ENCODE measurements around the gene GCGR.

GCGR gene

DNA sequence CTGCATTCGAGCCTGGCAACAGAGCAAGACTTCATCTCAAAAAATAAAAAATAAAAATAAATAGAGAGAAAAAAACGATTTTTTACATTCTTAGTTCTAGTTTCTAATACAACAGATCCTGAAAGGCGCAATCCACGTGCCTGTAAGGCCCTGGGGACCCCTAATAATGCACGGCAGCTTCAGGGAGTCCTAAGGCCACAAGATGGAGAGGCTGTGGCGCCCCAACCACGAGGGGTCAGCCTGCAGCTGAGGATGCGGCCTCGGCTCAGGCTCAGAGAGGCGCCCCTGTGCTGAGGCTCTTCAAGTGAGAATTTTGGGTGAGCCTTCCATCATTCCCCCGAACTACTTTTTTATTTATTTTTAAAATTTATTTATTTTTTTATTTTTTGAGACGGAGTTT, 45.5 kb downstream of the GCGR start:
- no peak overlapping the region for H3K4me3 ChIP-seq (ENCODE audit: low read depth, low read length)
- TF ChIP-seq, protein P1, sequence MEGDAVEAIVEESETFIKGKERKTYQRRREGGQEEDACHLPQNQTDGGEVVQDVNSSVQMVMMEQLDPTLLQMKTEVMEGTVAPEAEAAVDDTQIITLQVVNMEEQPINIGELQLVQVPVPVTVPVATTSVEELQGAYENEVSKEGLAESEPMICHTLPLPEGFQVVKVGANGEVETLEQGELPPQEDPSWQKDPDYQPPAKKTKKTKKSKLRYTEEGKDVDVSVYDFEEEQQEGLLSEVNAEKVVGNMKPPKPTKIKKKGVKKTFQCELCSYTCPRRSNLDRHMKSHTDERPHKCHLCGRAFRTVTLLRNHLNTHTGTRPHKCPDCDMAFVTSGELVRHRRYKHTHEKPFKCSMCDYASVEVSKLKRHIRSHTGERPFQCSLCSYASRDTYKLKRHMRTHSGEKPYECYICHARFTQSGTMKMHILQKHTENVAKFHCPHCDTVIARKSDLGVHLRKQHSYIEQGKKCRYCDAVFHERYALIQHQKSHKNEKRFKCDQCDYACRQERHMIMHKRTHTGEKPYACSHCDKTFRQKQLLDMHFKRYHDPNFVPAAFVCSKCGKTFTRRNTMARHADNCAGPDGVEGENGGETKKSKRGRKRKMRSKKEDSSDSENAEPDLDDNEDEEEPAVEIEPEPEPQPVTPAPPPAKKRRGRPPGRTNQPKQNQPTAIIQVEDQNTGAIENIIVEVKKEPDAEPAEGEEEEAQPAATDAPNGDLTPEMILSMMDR (IDR thresholded peaks at IDR 0.05; ENCODE audit: low read depth, low read length, missing control alignments), result no peak
- no peak for DNase-seq (ENCODE audit: low read depth)
- in situ Hi-C loops (cut with HindIII; ENCODE audit: low sequenced_read_pairs), result no loop called here

DNA sequence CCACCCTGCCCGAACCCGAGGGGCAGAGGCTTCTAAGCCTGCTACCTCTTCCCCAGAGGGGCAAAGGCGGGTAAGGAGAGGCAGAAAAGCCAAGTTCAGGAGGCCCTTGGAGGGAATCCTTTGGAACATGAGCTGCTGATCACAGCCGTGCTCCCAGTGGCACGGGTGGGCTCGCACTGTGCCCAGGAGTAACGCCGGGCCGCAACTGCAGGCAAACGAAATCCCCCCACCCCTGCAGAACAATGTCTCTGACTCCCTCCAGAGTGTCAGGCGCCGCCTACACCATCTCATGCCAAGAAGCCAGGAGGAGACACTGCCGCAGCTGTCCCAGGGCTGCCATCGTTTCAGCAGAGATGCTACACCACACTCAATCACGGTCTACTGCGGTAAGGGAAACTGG, 47.5 kb downstream of the GCGR start:
- in situ Hi-C loops (cut with HindIII; ENCODE audit: low sequenced_read_pairs), result no loop called here
- TF ChIP-seq, protein P1 (IDR thresholded peaks at IDR 0.05; ENCODE audit: low read depth, low read length, missing control alignments), result no peak
- DNase-seq (ENCODE audit: low read depth), result no peak
- no peak overlapping the region for H3K4me3 ChIP-seq (ENCODE audit: low read depth, low read length)

DNA sequence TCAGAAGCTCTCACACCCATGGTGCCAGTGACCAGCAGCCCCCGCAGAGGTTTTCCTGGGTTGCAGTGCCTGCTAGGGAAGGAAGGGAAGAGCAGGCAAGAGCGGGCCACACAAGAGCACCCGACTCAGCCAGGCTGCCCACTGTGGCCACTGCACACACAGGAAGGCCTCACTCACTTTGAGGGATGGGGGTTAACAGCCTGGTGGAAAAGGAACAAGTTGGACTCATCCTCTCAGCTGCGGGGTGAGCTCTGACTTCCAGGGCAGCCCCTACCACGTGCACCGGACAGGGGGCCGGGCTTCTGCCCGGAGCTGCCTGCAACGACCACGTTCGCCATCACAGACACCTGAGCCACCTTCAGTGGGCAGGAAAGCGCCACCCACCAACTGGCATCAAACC, 48.3 kb downstream of the GCGR start:
- DNase-seq (ENCODE audit: low read depth), result no peak
- TF ChIP-seq, protein P1 (IDR thresholded peaks at IDR 0.05; ENCODE audit: low read depth, low read length, missing control alignments), result no peak
- in situ Hi-C loops (cut with HindIII; ENCODE audit: low sequenced_read_pairs), result no loop called here
- H3K4me3 ChIP-seq (ENCODE audit: low read depth, low read length), result no peak overlapping the region

DNA sequence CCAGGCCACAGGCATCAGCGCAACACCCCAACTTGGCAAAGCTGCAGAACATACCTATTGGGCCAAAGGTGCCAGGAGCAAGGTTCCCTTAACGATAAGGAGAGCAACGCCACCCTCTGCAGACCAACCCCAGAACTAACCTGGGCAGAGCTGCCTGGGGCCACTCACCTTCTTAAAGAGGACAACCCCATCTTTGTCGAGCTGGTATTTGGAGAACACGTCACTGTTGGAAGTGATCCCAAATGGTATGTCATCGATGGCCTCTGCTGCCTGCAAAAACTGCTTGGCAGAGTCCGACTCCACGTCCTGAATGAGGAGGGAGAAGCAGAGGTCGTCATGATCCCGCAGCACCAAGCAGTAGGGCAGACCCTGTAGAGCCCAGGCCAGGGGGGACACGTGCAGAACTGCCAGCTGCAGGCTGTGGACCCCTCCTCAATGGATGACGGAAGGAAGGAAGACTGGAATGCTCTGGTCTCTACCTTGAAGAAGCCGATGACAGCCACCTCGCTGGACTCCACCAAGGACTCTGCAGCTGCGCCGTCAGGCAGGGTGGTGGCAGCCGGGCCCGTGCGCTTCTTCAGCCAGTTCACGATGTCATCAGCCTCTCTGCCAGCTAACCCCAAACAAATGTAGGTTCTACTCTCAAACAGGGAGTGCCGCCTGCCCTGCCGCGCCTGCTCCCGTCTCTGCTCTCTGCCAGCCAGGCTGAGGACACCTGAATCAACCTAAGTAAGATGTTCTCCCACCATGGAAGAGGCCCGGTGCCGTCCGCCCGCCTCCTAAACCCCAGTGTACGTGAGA, 51.2 kb downstream of the GCGR start:
- in situ Hi-C loops (cut with HindIII; ENCODE audit: low sequenced_read_pairs), result no loop called here
- no peak overlapping the region for H3K4me3 ChIP-seq (ENCODE audit: low read depth, low read length)
- no peak for DNase-seq (ENCODE audit: low read depth)
- TF ChIP-seq, protein P1 (IDR thresholded peaks at IDR 0.05; ENCODE audit: low read depth, low read length, missing control alignments), result no peak

DNA sequence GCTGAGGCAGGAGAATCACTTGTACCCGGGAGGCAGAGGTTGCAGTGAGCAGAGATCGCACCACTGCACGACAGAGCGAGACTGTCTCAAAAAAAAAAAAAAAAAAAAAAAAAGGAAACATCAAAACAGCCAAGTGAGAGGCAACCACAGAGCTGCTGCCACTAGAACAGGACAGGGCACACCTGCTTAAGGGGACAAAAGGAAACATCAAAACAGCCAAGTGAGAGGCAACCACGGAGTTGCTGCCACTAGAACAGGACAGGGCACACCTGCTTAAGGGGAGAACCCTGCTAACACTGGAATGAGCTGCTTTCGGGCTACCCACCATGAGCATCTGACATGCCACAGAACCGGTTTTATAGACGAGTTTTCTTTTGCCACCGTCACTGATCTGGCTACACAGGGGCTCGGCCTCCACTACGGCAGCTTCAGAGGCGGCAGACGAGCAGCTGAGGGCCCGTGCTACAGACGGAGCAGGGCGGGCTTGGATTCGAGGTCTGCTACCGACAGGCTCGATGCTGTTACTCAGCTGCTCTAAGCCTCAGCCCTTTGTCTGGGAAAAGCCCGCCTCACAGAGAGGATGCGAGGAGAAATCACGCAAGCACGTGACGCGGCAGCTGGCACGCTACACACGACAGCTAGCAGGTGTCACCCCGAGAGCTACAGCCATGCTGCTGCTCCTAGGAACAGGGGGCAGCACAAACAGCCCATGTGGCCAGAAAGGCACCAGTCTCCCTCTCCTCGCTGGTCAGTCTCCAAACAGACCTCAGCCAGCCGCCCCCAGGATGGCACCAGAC, 54.4 kb downstream of the GCGR start:
- TF ChIP-seq, protein P1 (IDR thresholded peaks at IDR 0.05; ENCODE audit: low read depth, low read length, missing control alignments), result no peak
- peak overlapping the region; percentile 51 for H3K4me3 ChIP-seq (ENCODE audit: low read depth, low read length)
- in situ Hi-C loops (cut with HindIII; ENCODE audit: low sequenced_read_pairs), result no loop called here
- no peak for DNase-seq (ENCODE audit: low read depth)

DNA sequence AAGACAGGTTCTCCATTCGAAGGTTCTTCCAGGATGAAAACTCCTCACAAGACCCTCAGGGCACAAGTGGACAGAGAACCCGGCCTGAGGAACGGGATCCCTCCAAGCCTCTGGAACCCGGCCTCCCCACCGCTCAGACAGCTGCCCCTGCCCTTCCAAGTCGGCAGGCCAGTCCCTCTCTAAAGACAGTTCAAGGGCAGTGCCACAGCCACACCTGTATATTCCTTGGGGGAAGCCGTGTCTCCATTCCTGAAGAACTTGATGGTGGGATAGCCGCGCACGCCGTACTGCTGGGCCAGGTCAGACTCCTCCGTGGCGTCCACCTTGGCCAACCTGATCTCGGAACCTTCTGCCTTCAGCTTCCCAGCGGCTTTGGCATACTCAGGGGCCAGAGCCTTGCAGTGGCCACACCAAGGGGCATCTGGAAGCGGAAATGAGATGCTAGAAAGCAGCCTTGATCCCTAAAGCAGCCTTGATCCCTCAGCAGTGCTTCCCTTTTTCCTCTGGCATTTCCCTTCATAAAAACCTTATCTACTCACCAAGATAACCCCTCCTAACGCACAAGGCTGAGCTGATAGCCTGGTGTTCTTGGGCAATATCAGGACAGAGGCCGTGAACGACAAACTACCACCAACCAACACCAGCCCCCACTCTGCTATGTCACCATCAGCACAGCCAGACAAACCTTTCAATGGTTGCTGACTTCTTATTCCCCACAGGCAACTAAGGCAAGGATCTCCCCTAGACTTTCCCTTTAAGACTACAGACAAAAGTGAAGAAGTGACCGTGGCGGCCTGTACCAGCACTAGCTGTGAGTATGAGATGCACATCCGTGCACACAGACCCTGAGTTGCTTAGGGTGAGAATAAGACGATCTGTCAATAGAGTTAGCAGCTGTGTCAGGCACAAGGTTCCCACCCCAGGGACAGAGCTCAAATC, 55.3 kb downstream of the GCGR start:
- no peak for DNase-seq (ENCODE audit: low read depth)
- in situ Hi-C loops (cut with HindIII; ENCODE audit: low sequenced_read_pairs), result no loop called here
- TF ChIP-seq, protein P1 (IDR thresholded peaks at IDR 0.05; ENCODE audit: low read depth, low read length, missing control alignments), result no peak
- peak overlapping the region; percentile 51 for H3K4me3 ChIP-seq (ENCODE audit: low read depth, low read length)
